Cerebellar cortex (tissue), 1 donor: ENCODE data around the gene DYRK3.
"Not testable (repeated sequence)": the region's sequence is repeated elsewhere in the genome, so short reads cannot be mapped to it uniquely, and the experiment has no call there.

ENCODE experiments used
- DNase-seq: peaks from one replicate; pipeline ENCODE4 v3.0.0-alpha.2; 2015; ENCODE audit warnings: low spot score

The DYRK3 gene

GRCh38 chr1:206635080-206635977 lies at the start of gene DYRK3:
Gene DYRK3 (plus strand): TSS chr1:206635536. CDS start chr1:206635704, 168 bp downstream.
- DNase-seq, result peak; percentile 86

- DNase-seq, result no peak
Observed at GRCh38 chr1:206586501-206587445, 48.6 kb upstream of the DYRK3 start.

GRCh38 chr1:206587904-206588303 lies 47.4 kb upstream of the DYRK3 start:
- DNase-seq, result no peak

DNA sequence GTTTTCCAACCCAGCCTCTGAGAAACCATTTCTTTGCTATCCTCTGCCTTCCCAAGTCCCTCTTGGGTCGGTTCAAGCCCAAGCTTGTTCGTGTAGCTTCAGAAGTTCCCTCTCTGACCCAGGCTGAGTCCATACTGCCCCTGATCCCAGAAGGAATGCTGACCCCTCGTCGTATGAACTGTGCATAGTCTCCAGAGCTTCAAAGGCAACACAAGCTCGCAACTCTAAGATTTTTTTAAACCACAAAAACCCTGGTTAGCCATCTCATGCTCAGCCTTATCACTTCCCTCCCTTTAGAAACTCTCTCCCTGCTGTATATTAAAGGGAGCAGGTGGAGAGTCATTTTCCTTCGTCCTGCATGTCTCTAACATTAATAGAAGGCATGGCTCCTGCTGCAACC lies 46.8 kb upstream of the DYRK3 start:
- DNase-seq, result no peak

DNA sequence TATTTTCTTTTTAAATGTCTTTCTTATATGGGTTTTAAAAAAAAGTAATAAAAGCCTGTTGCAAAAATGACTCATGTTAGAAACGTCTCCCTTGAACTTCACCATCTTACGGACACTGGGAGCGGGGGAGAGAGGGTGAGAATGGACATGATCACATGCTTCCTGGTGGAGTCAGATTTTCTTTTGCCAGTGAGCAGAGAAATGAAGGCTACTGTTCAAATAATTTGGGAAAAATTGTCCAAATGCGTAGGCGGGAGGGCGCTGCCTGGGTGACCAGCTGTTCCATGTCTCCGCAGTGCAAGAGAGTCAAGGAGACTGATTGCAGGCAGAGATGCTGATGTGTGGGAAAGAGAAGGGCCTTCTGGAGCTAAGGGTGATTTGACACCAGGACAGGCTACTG lies 46.1 kb upstream of the DYRK3 start:
- no peak for DNase-seq

GRCh38 chr1:206590025-206590758 lies 45.1 kb upstream of the DYRK3 start:
- no peak for DNase-seq

GRCh38 chr1:206591226-206591625 lies 44.1 kb upstream of the DYRK3 start:
- DNase-seq, result no peak

DNA sequence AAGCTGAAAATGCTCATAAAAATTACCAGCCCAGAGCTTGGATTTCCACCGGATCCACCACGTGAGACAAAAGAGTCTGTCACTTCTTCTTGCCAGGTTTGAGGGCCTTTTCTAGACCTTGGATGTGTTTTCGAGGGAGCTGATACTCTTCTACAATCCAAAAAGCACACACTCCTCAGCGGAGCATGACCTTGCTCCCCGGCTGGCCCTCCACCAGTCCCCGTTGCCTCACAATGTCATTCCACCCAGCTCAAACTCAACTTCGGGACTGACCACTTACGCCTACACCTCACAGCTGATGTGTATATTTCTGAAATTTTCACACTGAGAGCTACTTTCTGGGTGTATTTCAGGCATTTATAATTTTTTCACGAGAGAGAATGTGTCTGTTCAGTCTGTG lies 43.6 kb upstream of the DYRK3 start:
- no peak for DNase-seq

DNA sequence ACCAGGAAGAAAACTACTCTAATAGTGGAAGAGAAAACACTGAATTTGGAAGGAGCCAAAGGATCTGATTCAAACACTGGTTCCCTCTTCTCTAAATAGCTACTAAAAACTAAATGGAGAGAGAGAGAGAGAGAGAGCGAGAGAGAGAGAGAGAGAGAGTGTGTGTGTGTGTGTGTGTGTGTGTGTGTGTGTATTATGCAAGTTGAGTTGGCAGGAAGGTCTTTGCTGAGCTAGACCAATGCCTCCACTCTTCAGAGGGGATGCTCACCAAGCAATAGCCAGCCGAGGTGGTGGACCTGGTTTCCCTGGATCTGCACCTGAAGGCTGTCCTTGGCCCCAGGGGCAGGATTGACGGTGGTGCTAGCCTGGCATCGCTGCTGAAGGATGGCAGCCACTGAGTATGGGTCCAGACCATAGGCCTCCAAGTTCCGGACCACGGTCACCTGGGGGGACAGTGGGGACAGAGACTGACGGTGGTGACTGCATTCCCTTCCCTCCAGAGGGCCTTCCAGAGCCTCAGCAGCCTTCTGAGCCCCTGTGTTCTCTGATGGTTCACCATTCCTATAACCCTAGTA lies 41.9 kb upstream of the DYRK3 start:
- DNase-seq, result no peak

GRCh38 chr1:206595581-206596318 lies 39.6 kb upstream of the DYRK3 start:
- DNase-seq, result no peak

GRCh38 chr1:206596319-206596666 lies 39.0 kb upstream of the DYRK3 start:
- DNase-seq, result no peak

DNA sequence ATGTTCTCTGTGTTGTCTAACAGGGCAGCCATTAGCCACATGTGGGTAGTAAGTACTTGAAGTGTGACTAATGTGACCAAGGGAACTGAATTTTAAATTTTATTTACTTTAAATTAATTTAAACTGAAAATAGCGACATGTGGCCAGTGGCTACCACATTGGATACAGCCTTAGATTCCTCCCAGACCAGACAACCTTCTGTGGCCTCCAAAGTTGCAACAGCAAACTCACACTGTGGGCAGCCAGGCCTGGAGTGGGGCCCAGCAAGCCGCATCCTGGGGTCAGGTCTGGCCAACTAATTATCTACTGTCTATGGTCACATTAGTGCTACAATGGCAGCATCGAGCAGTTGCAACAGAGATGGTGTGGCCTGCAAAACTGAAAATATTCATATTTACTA lies 34.8 kb upstream of the DYRK3 start:
- no peak for DNase-seq

DNA sequence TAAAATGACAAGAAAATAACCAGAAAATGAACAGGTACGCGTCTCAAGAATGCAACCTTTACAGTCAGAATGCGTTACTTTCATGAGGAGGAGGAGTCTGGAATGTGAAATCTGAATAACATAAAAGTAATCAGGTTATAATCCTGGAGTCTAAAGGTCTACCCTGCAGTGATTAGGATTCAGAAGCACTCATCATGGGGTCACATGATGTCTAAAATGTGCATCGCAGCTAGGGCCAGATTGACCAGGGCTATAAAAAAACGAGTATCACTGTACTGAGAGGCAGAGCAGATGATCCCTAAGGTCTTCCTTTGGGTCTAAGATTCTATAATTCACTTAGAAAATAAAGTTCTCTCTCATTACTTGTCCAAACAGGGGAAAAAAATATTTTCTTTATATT lies 30.5 kb upstream of the DYRK3 start:
- no peak for DNase-seq

GRCh38 chr1:206606867-206607266 lies 28.5 kb upstream of the DYRK3 start:
- peak; percentile 18 for DNase-seq

- peak; percentile 16 for DNase-seq
Observed at GRCh38 chr1:206608108-206608698, 27.1 kb upstream of the DYRK3 start.

- DNase-seq, result no peak
Observed at GRCh38 chr1:206609229-206609991, 25.9 kb upstream of the DYRK3 start.

DNA sequence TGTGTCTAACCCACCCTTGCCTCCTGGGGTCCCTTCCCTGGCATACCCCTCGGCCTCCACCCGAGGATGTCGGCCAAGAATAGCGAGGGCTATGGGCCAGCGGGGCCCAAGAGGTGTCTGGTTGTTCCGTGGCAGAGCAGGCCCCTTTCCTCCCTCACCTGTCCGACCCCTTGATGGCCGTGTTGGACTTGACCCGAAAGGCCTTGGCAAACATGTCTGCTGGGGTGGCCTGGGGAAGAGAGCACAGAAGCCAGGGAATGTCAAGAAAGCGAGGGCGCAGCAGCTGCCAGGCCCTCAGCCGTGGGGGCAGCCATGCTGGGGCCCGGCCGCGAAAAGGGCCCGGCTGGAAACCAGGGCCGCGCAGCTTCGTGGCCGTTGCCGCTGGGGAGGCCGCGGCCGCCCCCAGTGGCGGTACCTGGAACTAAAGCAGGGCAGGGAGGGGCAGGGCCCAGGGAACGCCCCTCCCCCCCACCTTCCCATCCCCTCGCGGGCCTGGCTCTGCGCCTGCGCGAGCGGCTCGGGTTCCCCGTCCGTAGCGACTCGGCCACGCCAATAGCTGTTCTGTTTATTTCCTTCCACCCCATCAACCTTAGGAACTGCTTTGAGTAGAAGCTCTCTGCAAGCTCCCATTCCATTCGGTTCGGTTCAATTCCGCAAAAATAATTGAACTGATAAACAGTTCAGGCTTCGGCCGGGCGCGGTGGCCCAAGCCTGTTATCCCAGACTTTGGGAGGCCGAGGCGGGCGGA lies 23.0 kb upstream of the DYRK3 start, which contains the start of gene EIF2D:
Gene EIF2D, minus strand, starts transcription at position 337 of the 748 bp plus-strand sequence. Its CDS starts 123 bp downstream, at position 214.
- DNase-seq, result peak; percentile 95

GRCh38 chr1:206626396-206626795 lies 8.9 kb upstream of the DYRK3 start:
- not testable (repeated sequence) for DNase-seq

GRCh38 chr1:206628916-206629315 lies 6.4 kb upstream of the DYRK3 start:
- no peak for DNase-seq
